GM18870 (cell line): ENCODE results near the gene ACER3.
"Not testable (repeated sequence)": the region's sequence is repeated elsewhere in the genome, so short reads cannot be mapped to it uniquely, and the experiment has no call there.

Experiments
- ATAC-seq: cut with Tn5 transposase; IDR thresholded peaks from one replicate; pipeline ENCODE4 v1.9.1; 2021; ENCODE audit warnings: moderate library complexity; ENCODE audit not compliant: unreplicated experiment

Gene ACER3

GRCh38 chr11:76987203-76987602 lies 126.5 kb downstream of the ACER3 start:
- ATAC-seq, result no peak

- ATAC-seq, result no peak
Observed at GRCh38 chr11:76990628-76991027, 129.9 kb downstream of the ACER3 start.

- ATAC-seq, result no peak
Observed at GRCh38 chr11:76995081-76995576, 134.4 kb downstream of the ACER3 start.

DNA sequence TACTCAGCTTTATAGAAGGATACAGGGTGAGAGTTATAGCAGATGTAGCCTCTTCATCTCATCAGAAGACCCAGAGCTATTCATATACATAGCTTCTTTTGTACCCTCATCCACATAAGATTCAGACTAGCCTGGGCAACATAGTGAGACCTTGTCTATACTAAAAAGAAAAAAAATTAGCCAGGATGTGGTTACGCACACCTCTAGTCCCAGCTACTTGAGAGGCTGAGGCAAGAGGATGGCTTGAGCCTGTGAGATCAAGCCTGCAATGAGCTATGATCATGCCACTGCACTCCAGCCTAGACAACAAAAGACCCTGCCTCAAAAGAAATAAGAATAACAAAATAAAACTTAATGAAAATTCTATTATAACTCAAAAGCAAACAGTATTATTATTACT lies 136.8 kb downstream of the ACER3 start:
- no peak for ATAC-seq

GRCh38 chr11:76999597-76999996 lies 138.9 kb downstream of the ACER3 start:
- ATAC-seq, result no peak

GRCh38 chr11:77001613-77002012 lies 140.9 kb downstream of the ACER3 start:
- no peak for ATAC-seq

DNA sequence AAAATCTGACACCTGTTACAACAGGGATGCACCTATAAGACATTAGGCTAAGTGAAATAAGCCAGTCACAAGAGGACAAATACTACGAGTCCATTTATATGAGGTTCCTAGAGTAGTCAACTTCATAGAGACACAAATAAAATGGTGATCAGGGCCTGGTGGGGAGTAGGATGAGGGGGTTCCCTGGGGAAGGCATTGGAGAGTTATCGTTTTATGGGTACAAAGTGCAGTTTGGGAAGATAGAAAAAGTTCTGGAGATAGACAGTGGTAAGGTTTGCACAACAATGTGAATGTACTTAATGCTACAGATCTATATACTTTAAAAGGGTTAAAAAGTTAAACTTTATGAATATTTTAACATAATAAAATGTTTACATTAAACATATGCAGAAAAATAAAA lies 142.1 kb downstream of the ACER3 start:
- no peak for ATAC-seq

GRCh38 chr11:77003963-77004362 lies 143.2 kb downstream of the ACER3 start:
- ATAC-seq, result no peak

GRCh38 chr11:77009533-77010160 lies 148.9 kb downstream of the ACER3 start:
- no peak for ATAC-seq

- ATAC-seq, result no peak
Observed at GRCh38 chr11:77014669-77015068, 154.0 kb downstream of the ACER3 start.

- ATAC-seq, result not testable (repeated sequence)
Observed at GRCh38 chr11:77018396-77018924, 157.7 kb downstream of the ACER3 start.

GRCh38 chr11:77019976-77020595 lies 159.4 kb downstream of the ACER3 start:
- ATAC-seq, result no peak

GRCh38 chr11:77020734-77021133 lies 160.0 kb downstream of the ACER3 start:
- no peak for ATAC-seq

DNA sequence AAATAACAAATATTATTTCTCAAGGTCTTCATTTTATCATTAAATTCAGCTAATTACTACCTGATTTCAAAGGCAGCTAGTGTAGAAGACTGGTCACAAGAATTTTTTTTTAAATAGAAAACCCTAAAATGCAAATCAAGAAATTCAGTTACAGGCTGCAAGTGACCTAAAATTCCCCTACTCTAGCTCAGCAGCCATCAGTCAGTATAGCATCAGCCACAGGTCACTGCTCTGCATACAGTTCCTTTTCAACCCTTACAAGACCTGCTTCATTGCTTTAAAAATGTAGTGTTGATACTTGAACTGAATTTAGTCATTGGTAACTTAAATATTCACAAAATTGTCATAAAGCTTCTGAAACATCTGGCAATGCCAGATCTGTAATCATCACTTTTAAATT lies 164.0 kb downstream of the ACER3 start:
- ATAC-seq, result no peak

DNA sequence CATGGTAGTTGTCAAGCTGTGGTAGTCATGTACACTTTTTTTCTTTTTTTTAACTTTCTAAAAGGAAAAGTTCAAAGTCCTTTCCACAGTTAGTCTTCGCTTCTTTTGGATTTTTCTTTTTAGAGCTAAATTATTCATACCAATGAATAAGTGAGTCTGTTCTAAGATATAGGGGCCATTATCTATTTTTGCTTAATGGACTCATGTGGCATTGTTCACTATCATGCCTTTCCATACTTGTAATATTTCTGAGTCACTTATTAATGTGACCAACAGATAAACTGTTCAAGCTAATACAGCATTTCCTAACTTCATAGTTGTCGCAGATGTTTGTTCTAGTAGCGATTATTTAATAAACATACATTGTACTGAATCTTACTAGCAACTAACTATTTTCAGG lies 165.5 kb downstream of the ACER3 start:
- no peak for ATAC-seq

DNA sequence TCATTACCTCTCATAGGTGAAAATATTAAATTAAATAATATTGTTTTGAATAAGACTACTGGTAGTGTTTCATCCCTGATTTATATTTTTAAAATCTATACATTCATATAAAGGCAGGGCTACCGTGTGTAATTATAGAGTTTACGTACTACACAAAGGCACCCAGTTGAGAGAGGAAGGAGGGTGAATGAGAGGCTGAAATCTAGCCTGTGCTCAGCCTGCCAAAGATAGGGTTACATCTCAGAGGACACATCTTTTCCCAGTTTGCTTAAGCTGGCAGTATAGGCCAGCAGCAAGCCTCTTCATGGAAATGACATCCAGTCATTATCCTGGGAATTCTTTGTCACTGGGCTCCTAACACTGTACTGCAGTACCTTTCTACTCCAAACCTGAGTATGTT lies 166.0 kb downstream of the ACER3 start:
- no peak for ATAC-seq

DNA sequence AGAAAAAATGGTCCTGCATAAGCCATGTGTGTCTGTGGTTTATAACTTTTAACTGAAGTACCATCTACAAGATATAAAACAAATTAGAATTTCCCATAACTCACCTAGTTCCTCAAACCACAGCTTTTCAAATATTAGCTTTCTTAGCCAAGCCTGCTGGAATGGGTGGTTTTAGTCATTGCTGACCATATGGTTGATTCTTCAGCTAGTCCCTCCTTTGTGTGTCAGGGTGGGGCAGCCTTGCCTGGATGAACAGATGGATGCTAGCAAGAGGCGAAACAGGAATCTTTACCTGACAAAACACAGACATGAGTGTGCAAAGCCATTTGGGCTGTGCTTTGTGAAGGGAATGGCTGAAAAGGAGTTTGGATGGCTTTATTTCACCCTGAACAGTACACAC lies 166.6 kb downstream of the ACER3 start:
- no peak for ATAC-seq

DNA sequence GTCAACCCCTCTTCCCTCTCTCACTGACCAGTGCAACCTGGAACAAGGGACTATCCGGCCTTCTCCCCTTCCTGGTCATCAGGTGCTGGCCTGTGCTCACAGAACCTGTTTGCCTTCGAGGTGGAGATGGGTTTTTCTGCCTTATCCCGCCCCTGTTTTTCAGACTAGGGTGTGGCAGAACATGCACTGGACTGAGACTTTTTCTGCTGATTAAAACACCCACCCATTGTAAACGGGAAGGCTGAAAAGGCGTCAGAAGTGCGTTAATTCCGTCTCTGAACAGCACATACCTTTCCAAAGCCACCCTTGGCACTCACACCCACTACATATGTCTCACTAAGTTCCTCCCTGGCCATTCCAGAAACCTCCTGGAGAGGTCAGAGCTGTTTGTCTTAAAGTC lies 169.1 kb downstream of the ACER3 start:
- ATAC-seq, result no peak

DNA sequence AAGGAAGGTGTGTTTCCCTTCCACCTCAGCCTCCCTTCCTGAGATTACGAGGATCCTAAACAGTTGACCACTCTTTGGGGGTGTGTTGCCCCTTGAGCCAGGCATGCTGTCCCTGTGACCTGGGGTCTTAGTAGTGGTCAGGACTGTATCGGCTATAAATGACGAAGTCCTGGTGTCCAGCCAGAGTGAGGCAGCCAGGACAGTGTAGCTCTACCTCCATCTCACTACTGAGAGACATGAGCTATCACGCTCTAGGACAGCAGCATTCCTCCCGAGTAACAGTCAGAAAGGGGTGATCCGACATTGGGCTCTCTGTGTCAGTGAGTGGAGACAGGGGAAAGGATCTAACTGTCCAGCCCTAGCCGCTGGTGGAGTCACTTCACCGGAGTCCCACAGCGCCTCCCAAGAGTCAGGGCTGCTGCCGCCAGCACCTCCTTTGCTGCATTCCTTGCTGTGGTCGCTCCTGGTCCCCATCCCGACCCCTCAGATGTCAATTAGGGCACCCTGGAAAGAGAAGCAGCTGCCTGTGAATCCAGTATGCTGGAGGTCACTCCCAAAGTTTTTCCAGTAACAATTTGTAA lies 170.2 kb downstream of the ACER3 start:
- no peak for ATAC-seq

- no peak for ATAC-seq
Observed at GRCh38 chr11:77031599-77031998, 170.9 kb downstream of the ACER3 start.

GRCh38 chr11:77035039-77035438 lies 174.3 kb downstream of the ACER3 start:
- ATAC-seq, result no peak

DNA sequence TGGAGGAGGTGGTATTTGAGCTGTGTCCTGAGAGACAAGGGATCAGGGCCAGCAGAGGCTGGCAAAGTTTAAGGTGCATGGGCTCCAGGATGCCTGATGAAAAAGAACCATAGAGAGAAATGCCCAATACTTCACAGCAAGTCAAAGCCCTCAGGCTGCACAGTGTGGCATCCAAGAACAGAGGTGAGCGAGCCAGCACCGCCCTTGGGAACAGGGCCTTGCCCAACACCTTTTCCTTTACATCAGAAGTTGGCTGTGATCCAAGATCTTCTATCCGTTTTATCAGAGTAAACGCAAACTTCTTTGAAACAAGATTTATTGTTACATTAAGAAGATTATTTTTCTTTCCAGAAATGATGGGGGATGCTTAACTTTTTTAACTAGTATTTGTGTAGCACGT lies 174.9 kb downstream of the ACER3 start:
- no peak for ATAC-seq
